ENCODE results near the gene FAT2. TPM values are rescaled to one million over a fixed set of nuclear protein-coding genes. Genes with fewer than 3 reads are reported as not detected.

FAT2 gene, protein sequence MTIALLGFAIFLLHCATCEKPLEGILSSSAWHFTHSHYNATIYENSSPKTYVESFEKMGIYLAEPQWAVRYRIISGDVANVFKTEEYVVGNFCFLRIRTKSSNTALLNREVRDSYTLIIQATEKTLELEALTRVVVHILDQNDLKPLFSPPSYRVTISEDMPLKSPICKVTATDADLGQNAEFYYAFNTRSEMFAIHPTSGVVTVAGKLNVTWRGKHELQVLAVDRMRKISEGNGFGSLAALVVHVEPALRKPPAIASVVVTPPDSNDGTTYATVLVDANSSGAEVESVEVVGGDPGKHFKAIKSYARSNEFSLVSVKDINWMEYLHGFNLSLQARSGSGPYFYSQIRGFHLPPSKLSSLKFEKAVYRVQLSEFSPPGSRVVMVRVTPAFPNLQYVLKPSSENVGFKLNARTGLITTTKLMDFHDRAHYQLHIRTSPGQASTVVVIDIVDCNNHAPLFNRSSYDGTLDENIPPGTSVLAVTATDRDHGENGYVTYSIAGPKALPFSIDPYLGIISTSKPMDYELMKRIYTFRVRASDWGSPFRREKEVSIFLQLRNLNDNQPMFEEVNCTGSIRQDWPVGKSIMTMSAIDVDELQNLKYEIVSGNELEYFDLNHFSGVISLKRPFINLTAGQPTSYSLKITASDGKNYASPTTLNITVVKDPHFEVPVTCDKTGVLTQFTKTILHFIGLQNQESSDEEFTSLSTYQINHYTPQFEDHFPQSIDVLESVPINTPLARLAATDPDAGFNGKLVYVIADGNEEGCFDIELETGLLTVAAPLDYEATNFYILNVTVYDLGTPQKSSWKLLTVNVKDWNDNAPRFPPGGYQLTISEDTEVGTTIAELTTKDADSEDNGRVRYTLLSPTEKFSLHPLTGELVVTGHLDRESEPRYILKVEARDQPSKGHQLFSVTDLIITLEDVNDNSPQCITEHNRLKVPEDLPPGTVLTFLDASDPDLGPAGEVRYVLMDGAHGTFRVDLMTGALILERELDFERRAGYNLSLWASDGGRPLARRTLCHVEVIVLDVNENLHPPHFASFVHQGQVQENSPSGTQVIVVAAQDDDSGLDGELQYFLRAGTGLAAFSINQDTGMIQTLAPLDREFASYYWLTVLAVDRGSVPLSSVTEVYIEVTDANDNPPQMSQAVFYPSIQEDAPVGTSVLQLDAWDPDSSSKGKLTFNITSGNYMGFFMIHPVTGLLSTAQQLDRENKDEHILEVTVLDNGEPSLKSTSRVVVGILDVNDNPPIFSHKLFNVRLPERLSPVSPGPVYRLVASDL (N-terminal part only)
- total RNA-seq, result 121 and 180 TPM in 2 replicates

DNA sequence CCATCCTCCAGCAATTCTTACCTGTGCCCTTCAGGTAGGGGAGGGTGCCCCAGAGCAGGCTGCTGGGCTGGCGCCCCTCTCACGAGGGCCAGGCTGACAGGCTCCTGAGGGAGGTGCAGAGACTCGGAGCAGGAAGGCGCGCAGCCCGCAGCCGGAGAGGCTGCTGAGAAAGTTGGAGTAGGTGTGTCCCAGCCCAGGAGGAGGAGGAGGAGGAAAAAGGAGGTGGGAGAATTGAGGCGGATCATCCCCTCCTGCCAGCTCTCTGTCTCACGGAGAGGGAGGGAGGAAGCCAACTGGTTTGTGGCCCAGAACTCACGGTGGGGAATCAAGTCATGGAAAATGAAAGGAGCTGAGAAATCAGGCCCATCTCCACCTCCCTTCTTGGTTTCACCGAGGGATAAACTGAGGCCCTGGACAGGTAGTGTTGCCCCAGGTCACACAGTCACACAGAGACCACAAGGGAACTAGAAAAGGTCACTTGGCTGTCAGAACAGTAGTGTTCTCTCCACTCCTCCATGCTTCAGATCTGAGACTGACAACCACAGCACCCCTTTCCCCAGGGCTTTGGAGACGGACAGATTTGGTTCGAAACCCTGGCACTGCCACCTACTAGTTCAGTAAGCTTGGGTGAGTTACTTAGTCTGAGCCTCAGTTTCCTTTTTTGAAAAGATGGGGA lies at the start of gene FAT2:
FAT2 (minus strand) TSS at position 188 of the 676 bp plus-strand sequence. CDS start 22,400 bp downstream, outside the sequence.

Other genes starting within 250 kb of the FAT2 start
- not detected in 2 replicates for gene SLC36A2, start 243.8 kb downstream of the FAT2 start, total RNA-seq
- gene SLC36A1, start 143.7 kb downstream of the FAT2 start, total RNA-seq, result 5.6 and 7.5 TPM in 2 replicates
- gene SPARC, start 95.6 kb upstream of the FAT2 start, total RNA-seq, result 129 and 176 TPM in 2 replicates
- gene ATOX1, start 167.3 kb upstream of the FAT2 start, total RNA-seq, result 139 and 206 TPM in 2 replicates
- gene G3BP1, start 180.6 kb upstream of the FAT2 start, total RNA-seq, result 124 and 140 TPM in 2 replicates

Data from airway epithelial cell (primary cell).